Liver (tissue), 9 donors: Measurements from ENCODE around the gene SLC9C2. TPM values are rescaled to one million over a fixed set of nuclear protein-coding genes. Genes with fewer than 3 reads are reported as not detected.

ENCODE experiments used
- DNase-seq: peaks from one replicate; pipeline ENCODE4 v3.0.0-alpha.2; 2017; ENCODE audit warnings: low spot score
- H3K27ac ChIP-seq, 2 donors: one replicate each; pipeline ENCODE4 v1.7.0; 2013; ENCODE audit warnings: inconsistent platforms in 2 of 2, low read length in 2 of 2, control low read depth in 1 of 2, low read depth in 1 of 2, mild to moderate bottlenecking in 1 of 2
- H3K27me3 ChIP-seq, 4 donors: one replicate each; pipeline versions ENCODE4 v1.6.1 to v1.7.0; 2013; ENCODE audit warnings: low read length in 3 of 4, inconsistent platforms in 1 of 4, mild to moderate bottlenecking in 1 of 4, moderate library complexity in 1 of 4; ENCODE audit not compliant: control insufficient read depth in 4 of 4, insufficient read depth in 4 of 4
- H3K36me3 ChIP-seq, 4 donors: one replicate each; pipeline versions ENCODE4 v1.6.1 to v1.7.0; 2013; ENCODE audit warnings: low read length in 3 of 4, mild to moderate bottlenecking in 3 of 4, low read depth in 1 of 4, moderate library complexity in 1 of 4; ENCODE audit not compliant: control insufficient read depth in 4 of 4, insufficient read depth in 3 of 4
- H3K4me1 ChIP-seq, 4 donors: one replicate each; pipeline versions ENCODE4 v1.6.1 to v1.7.0; 2013; ENCODE audit warnings: low read length in 3 of 4, mild to moderate bottlenecking in 3 of 4, moderate library complexity in 1 of 4; ENCODE audit not compliant: control insufficient read depth in 4 of 4, insufficient read depth in 4 of 4
- H3K4me3 ChIP-seq, 3 donors: one replicate each; pipeline versions ENCODE4 v1.6.1 to v1.7.0; 2013; ENCODE audit warnings: low read length in 3 of 3, control low read depth in 1 of 3, low read depth in 1 of 3, mild to moderate bottlenecking in 1 of 3
- H3K9ac ChIP-seq, 2 donors: one replicate each; pipeline ENCODE4 v1.7.0; 2013; ENCODE audit warnings: low read length in 2 of 2, mild to moderate bottlenecking in 2 of 2, moderate library complexity in 2 of 2, control low read depth in 1 of 2, low read depth in 1 of 2
- H3K9me3 ChIP-seq, 4 donors: one replicate each; pipeline versions ENCODE4 v1.6.1 to v1.7.0; 2013; ENCODE audit warnings: low read length in 3 of 4; ENCODE audit not compliant: control insufficient read depth in 4 of 4
- CTCF ChIP-seq: fragments of 150-350 bp; IDR thresholded peaks from 2 replicates; pipeline ENCODE4 v1.5.1; 2017; ENCODE audit warnings: improper control_type of control experiment, low read depth, low read length; ENCODE audit not compliant: missing input control
- FOXA2 ChIP-seq: IDR thresholded peaks from 2 replicates; pipeline ENCODE4 v1.6.1; 2016; ENCODE audit warnings: antibody characterized with exemption
- GABPA ChIP-seq, 2 donors: IDR thresholded peaks in 1 of 2; conservative IDR thresholded peaks in 1 of 2; 2 replicates each; pipeline ENCODE4 v1.6.1; 2016; ENCODE audit warnings: antibody characterized with exemption in 2 of 2, mild to moderate bottlenecking in 1 of 2, moderate library complexity in 1 of 2
- HNF4A ChIP-seq, 2 donors: conservative IDR thresholded peaks; 2 replicates each; pipeline ENCODE4 v1.6.1; 2016; ENCODE audit warnings: antibody characterized with exemption in 2 of 2, mild to moderate bottlenecking in 2 of 2
- HNF4G ChIP-seq: IDR thresholded peaks from 2 replicates; pipeline ENCODE4 v1.6.1; 2016; ENCODE audit warnings: antibody characterized with exemption
- NR2F2 ChIP-seq: IDR thresholded peaks from 2 replicates; pipeline ENCODE4 v1.6.1; 2016; ENCODE audit warnings: antibody characterized with exemption
- RAD21 ChIP-seq, 2 donors: IDR thresholded peaks; 2 replicates each; pipeline ENCODE4 v1.6.1; 2016; ENCODE audit warnings: antibody characterized with exemption in 2 of 2, mild to moderate bottlenecking in 2 of 2
- REST ChIP-seq: IDR thresholded peaks from 2 replicates; pipeline ENCODE4 v1.6.1; 2016; ENCODE audit warnings: antibody characterized with exemption, mild to moderate bottlenecking
- RXRA ChIP-seq, 2 donors: IDR thresholded peaks; 2 replicates each; pipeline ENCODE4 v1.6.1; 2017 to 2018; ENCODE audit warnings: antibody characterized with exemption in 2 of 2, mild to moderate bottlenecking in 1 of 2
- SP1 ChIP-seq: IDR thresholded peaks from 2 replicates; pipeline ENCODE4 v1.6.1; 2018; ENCODE audit warnings: antibody characterized with exemption, mild to moderate bottlenecking
- YY1 ChIP-seq: IDR thresholded peaks from 2 replicates; pipeline ENCODE4 v1.6.1; 2016; ENCODE audit warnings: antibody characterized with exemption, mild to moderate bottlenecking
- ZBTB33 ChIP-seq: IDR thresholded peaks from 2 replicates; pipeline ENCODE4 v1.6.1; 2016; ENCODE audit warnings: antibody characterized with exemption
- whole genome bisulfite sequencing: extraction: QIAGEN DNeasy Blood & Tissue Kit; methylation state at CpG from one replicate; pipeline ENCODE4 v1.1.7; 2013; 5-methylcytosine and 5-hydroxymethylcytosine counted together
- polyA plus RNA-seq, 2 donors: library from polyadenylated mRNA; stranded (reverse) in 1 of 2; unstranded in 1 of 2; fragments of 200-250 nt in 1 of 2; fragments of >200 nt in 1 of 2; fragmentation: Nextera tagmentation in 1 of 2; extraction: Ambion mirVana in 1 of 2; gene quantifications; one replicate each; pipeline versions ENCODE4 v1.2.1 to v1.2.3, GENCODE V29; 2013 to 2015
- total RNA-seq, 2 donors: library from RNA; depleted of rRNA; stranded (reverse); fragments of >200 nt; gene quantifications; one replicate each; pipeline ENCODE4 v1.2.3, GENCODE V29; 2014
- TF ChIP-seq, protein P1 (sequence below): IDR thresholded peaks from 2 replicates; pipeline ENCODE4 v1.6.1; 2016; ENCODE audit warnings: antibody characterized with exemption
- donor health status: healthy.
- donor health status: healthy.
- donor health status: healthy.
- donor health status: healthy.
- donor health status: healthy.

SLC9C2 gene
- total and polyA plus RNA-seq, 4 donors = not detected

GRCh38 chr1:173507847-173508209 lies 95.0 kb downstream of the SLC9C2 start:
- H3K27ac ChIP-seq = no peak overlapping the region
- 91% methylated on average over 3 of the region's 3 CpGs for WGBS
- peaks cover 0 to 16% (median 11%) of the 10 kb centered on the region in 4 donors for H3K4me1 ChIP-seq
- H3K9ac ChIP-seq = no peak overlapping the region
- no peaks in the 10 kb centered on the region for H3K27me3 ChIP-seq
- H3K36me3 ChIP-seq = no peaks in the 10 kb centered on the region
- no peak overlapping the region for H3K4me3 ChIP-seq
- DNase-seq = no peak
- H3K9me3 ChIP-seq = no peaks in the 10 kb centered on the region
- TF ChIP-seq, protein P1, sequence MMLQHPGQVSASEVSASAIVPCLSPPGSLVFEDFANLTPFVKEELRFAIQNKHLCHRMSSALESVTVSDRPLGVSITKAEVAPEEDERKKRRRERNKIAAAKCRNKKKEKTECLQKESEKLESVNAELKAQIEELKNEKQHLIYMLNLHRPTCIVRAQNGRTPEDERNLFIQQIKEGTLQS = no peak
- no peak for TF ChIP-seq RXRA (IDR thresholded peaks at IDR 0.05)
- no peak for TF ChIP-seq GABPA (IDR thresholded peaks at IDR 0.05 in 1 of 2, conservative IDR thresholded peaks at IDR 0.05 in 1 of 2)
- no peak for TF ChIP-seq RAD21 (IDR thresholded peaks at IDR 0.05)
- no peak for TF ChIP-seq YY1
- no peak for TF ChIP-seq CTCF
- TF ChIP-seq NR2F2 = no peak
- TF ChIP-seq HNF4A (conservative IDR thresholded peaks at IDR 0.05) = no peak

DNA sequence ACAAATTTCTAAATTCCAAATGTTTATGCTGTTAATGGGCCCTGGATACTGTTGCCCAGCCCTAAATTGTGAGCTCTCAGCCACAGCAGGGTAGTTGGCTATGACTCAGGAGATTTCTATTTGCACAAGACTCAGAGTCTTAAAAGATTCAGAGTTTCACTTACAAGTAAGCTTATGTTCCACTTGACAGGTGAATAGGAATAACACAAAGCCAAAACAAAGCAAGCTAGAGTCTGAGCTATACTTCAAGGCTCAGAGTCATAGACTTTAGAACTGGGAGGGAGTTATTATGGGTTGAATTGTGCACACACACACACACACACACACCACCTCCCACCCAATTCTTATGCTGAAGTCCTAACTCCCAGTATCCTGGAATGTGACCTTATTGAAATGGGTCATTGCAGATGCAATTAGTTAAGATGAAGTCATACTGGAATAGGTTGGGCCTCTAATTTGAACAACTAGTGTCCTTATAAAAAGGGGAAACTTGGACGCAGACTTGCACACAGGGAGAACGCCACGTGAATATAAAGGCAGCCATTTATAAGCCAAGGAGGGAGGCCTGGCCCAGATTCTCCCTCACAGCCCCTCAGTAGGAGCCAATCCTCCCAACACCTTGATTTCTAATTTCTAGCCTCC lies 95.5 kb downstream of the SLC9C2 start:
- Histone ChIP-seq H3K9me3 (no peaks in the 10 kb centered on the region), H3K27me3 (no peaks in the 10 kb centered on the region), H3K9ac (no peak overlapping the region), H3K4me1 (peaks cover 0 to 16% (median 13%) of the 10 kb centered on the region in 4 donors), H3K4me3 (no peak overlapping the region), H3K27ac (no peak overlapping the region), H3K36me3 (no peaks in the 10 kb centered on the region)
- WGBS = 95% methylated on average over 3 of the region's 3 CpGs
- no peak for TF ChIP-seq FOXA2
- no peak for TF ChIP-seq HNF4G
- TF ChIP-seq YY1 = no peak
- no peak for TF ChIP-seq RXRA (IDR thresholded peaks at IDR 0.05)
- TF ChIP-seq ZBTB33 = no peak
- no peak for TF ChIP-seq HNF4A (conservative IDR thresholded peaks at IDR 0.05)
- no peak for TF ChIP-seq SP1
- TF ChIP-seq REST = no peak
- DNase-seq = no peak
